ENCODE data around the gene GPR37. TPM values are rescaled to one million over a fixed set of nuclear protein-coding genes. Genes with fewer than 3 reads are reported as not detected.

Gene GPR37
- total and polyA plus RNA-seq, 7 donors, result 0.09 to 0.89 (median 0.47) TPM

- H3K27me3 ChIP-seq (ENCODE audit: insufficient read depth in 3 of 3, low read length in 2 of 3), result no peaks in the 10 kb centered on the region
- intact Hi-C loops (cut with DNase I), result loop anchor here in 1 of 2 donors (10.0 kb wide), 2 partner anchors 111 to 631 kb away; no protein-coding TSS in a partner anchor
- no peaks in the 10 kb centered on the region for H3K36me3 ChIP-seq (ENCODE audit: insufficient read depth in 1 of 2, low read depth in 1 of 2)
- no peak overlapping the region for H3K27ac ChIP-seq
- H3K4me1 ChIP-seq, result no peaks in the 10 kb centered on the region
- no peak for TF ChIP-seq CTCF (IDR thresholded peaks at IDR 0.05)
- H3K4me3 ChIP-seq, result no peak overlapping the region
- ATAC-seq, result no peak
- DNase-seq, result no peak
- H3K9me3 ChIP-seq, result no peaks in the 10 kb centered on the region
- WGBS, 3 donors, result 52 to 56% (median 52%) methylated on average over 6 of the region's 6 CpGs
These were observed 20.4 kb upstream of the GPR37 start for GRCh38 chr7:124785994-124786393.

- peak; percentile 19 to 53 for DNase-seq
- 39 to 42% (median 41%) methylated on average over 9 of the region's 9 CpGs for WGBS, 3 donors
- intact Hi-C loops (cut with DNase I), result loop anchor here (5.0 to 10.0 kb wide), 3 partner anchors 110 to 633 kb away; no protein-coding TSS in a partner anchor
These were observed 19.6 kb upstream of the GPR37 start for GRCh38 chr7:124784879-124785818.

GRCh38 chr7:124783271-124783670 is 17.7 kb upstream of the GPR37 start:
- intact Hi-C loops (cut with DNase I), result loop anchor here (5.0 to 10.0 kb wide), 3 partner anchors 108 to 631 kb away; no protein-coding TSS in a partner anchor
- 75 to 84% (median 78%) methylated on average over 5 of the region's 5 CpGs for WGBS, 3 donors

More at GRCh38 chr7:124784879-124785818, 19.6 kb upstream of the GPR37 start:
- Histone ChIP-seq H3K27me3 (ENCODE audit: insufficient read depth in 3 of 3, low read length in 2 of 3) (no peaks in the 10 kb centered on the region), H3K27ac (no peak overlapping the region), H3K9me3 (no peaks in the 10 kb centered on the region), H3K36me3 (ENCODE audit: insufficient read depth in 1 of 2, low read depth in 1 of 2) (no peaks in the 10 kb centered on the region), H3K4me3 (no peak overlapping the region), H3K4me1 (no peaks in the 10 kb centered on the region)
- peak; percentile 61 for TF ChIP-seq CTCF (IDR thresholded peaks at IDR 0.05)
- peak in 3 of 4 donors; percentile 70 to 90 (median 81) for ATAC-seq

More at GRCh38 chr7:124783271-124783670, 17.7 kb upstream of the GPR37 start:
- TF ChIP-seq CTCF (IDR thresholded peaks at IDR 0.05), result no peak
- DNase-seq, result no peak
- no peaks in the 10 kb centered on the region for H3K9me3 ChIP-seq
- H3K4me1 ChIP-seq, result no peaks in the 10 kb centered on the region
- H3K36me3 ChIP-seq (ENCODE audit: insufficient read depth in 1 of 2, low read depth in 1 of 2), result no peaks in the 10 kb centered on the region
- no peaks in the 10 kb centered on the region for H3K27me3 ChIP-seq (ENCODE audit: insufficient read depth in 3 of 3, low read length in 2 of 3)
- H3K4me3 ChIP-seq, result no peak overlapping the region
- ATAC-seq, result no peak
- H3K27ac ChIP-seq, result no peak overlapping the region

All from psoas muscle (tissue), 8 donors.